ENCODE results near the gene KCNK1. TPM values are rescaled to one million over a fixed set of nuclear protein-coding genes. Genes with fewer than 3 reads are reported as not detected.

Gene KCNK1
- total RNA-seq, 1 experiment from 2014 or later: 13.3 TPM

DNA sequence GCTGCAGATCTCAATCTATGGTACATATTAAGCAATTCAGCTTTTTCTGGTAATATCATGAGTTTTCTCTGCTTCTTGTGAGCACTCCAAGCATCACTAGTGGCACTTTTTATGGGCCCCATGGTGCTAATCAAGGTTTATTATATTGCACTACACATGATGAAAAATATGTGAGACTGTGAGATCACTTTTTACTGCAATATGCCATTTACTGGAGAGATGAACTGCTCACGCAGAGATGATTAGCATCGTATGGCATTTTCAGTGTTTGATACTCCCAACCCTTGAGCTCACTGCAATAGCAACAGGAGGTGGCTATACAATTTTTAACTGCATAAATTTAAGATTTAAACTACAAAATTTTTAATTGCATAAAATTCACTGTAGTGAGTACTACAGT lies 8.7 kb upstream of the KCNK1 start:
- Mint-ChIP-seq H3K4me3 (no peak overlapping the region), H3K27me3 (ENCODE audit: low read depth) (peaks cover 25% of the 10 kb centered on the region), H3K36me3 (no peaks in the 10 kb centered on the region), H3K9me3 (no peaks in the 10 kb centered on the region), H3K27ac (no peak overlapping the region), H3K4me1 (peaks cover 12% of the 10 kb centered on the region)
- ChIA-PET POLR2A (no interaction called here), CTCF (interaction anchor here (1.5 kb wide), 1 partner anchor 461 kb away, joined by 3 read pairs; no protein-coding TSS in a partner anchor)
- no peak for TF ChIP-seq ATF6 (CRISPR knock-in tag; IDR thresholded peaks at IDR 0.05)
- no peak for TF ChIP-seq ZNF423 (CRISPR knock-in tag; IDR thresholded peaks at IDR 0.05)
- TF ChIP-seq HMGXB4 (CRISPR knock-in tag; IDR thresholded peaks at IDR 0.05): no peak
- no peak for TF ChIP-seq JUN (CRISPR knock-in tag; IDR thresholded peaks at IDR 0.05)
- TF ChIP-seq, protein P1, sequence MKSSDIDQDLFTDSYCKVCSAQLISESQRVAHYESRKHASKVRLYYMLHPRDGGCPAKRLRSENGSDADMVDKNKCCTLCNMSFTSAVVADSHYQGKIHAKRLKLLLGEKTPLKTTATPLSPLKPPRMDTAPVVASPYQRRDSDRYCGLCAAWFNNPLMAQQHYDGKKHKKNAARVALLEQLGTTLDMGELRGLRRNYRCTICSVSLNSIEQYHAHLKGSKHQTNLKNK (CRISPR knock-in tag; IDR thresholded peaks at IDR 0.05): no peak
- TF ChIP-seq FOXK1 (CRISPR knock-in tag; IDR thresholded peaks at IDR 0.05): no peak
- TF ChIP-seq TEAD4 (CRISPR knock-in tag; IDR thresholded peaks at IDR 0.05): no peak
- TF ChIP-seq, protein P2, sequence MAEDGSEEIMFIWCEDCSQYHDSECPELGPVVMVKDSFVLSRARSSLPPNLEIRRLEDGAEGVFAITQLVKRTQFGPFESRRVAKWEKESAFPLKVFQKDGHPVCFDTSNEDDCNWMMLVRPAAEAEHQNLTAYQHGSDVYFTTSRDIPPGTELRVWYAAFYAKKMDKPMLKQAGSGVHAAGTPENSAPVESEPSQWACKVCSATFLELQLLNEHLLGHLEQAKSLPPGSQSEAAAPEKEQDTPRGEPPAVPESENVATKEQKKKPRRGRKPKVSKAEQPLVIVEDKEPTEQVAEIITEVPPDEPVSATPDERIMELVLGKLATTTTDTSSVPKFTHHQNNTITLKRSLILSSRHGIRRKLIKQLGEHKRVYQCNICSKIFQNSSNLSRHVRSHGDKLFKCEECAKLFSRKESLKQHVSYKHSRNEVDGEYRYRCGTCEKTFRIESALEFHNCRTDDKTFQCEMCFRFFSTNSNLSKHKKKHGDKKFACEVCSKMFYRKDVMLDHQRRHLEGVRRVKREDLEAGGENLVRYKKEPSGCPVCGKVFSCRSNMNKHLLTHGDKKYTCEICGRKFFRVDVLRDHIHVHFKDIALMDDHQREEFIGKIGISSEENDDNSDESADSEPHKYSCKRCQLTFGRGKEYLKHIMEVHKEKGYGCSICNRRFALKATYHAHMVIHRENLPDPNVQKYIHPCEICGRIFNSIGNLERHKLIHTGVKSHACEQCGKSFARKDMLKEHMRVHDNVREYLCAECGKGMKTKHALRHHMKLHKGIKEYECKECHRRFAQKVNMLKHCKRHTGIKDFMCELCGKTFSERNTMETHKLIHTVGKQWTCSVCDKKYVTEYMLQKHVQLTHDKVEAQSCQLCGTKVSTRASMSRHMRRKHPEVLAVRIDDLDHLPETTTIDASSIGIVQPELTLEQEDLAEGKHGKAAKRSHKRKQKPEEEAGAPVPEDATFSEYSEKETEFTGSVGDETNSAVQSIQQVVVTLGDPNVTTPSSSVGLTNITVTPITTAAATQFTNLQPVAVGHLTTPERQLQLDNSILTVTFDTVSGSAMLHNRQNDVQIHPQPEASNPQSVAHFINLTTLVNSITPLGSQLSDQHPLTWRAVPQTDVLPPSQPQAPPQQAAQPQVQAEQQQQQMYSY (CRISPR knock-in tag; IDR thresholded peaks at IDR 0.05): no peak
- TF ChIP-seq ZNF219 (CRISPR knock-in tag; IDR thresholded peaks at IDR 0.05; ENCODE audit: borderline replicate concordance): no peak
- TF ChIP-seq MXD4 (CRISPR knock-in tag; IDR thresholded peaks at IDR 0.05; ENCODE audit: borderline replicate concordance): no peak
- no peak for TF ChIP-seq CDX4 (CRISPR knock-in tag; IDR thresholded peaks at IDR 0.05; ENCODE audit: borderline replicate concordance)
- TF ChIP-seq, protein P3, sequence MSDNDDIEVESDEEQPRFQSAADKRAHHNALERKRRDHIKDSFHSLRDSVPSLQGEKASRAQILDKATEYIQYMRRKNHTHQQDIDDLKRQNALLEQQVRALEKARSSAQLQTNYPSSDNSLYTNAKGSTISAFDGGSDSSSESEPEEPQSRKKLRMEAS (CRISPR knock-in tag; IDR thresholded peaks at IDR 0.05): no peak
- no peak for TF ChIP-seq IRF1 (CRISPR knock-in tag; IDR thresholded peaks at IDR 0.05)
- TF ChIP-seq, protein P4, sequence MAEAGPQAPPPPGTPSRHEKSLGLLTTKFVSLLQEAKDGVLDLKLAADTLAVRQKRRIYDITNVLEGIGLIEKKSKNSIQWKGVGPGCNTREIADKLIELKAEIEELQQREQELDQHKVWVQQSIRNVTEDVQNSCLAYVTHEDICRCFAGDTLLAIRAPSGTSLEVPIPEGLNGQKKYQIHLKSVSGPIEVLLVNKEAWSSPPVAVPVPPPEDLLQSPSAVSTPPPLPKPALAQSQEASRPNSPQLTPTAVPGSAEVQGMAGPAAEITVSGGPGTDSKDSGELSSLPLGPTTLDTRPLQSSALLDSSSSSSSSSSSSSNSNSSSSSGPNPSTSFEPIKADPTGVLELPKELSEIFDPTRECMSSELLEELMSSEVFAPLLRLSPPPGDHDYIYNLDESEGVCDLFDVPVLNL (CRISPR knock-in tag; IDR thresholded peaks at IDR 0.05; ENCODE audit: borderline replicate concordance, low read depth): no peak
- TF ChIP-seq HMGA2 (CRISPR knock-in tag; IDR thresholded peaks at IDR 0.05): no peak
- ATAC-seq (no peak), DNase-seq (ENCODE audit: low spot score) (no peak)
